GM23338 (cell line): ENCODE data around the gene RASSF7. TPM values are rescaled to one million over a fixed set of nuclear protein-coding genes. Genes with fewer than 3 reads are reported as not detected.

Experiments used
- ATAC-seq: fragments of 200-7000 bp; cut with Tn5 transposase; 3 replicates; pipeline ENCODE4 v1.9.1; 2020
- DNase-seq: peaks from one replicate; pipeline ENCODE4 v3.0.0-alpha.2; 2015; ENCODE audit warnings: low spot score
- H2AFZ ChIP-seq: fragments of 200-600 bp; sonication (generic); 2 replicates; pipeline ENCODE4 v1.8.0; 2016; ENCODE audit warnings: antibody characterized with exemption, mild to moderate bottlenecking, moderate library complexity
- H3F3A ChIP-seq: fragments of 200-600 bp; sonication (generic); replicated peaks from 2 replicates; pipeline ENCODE4 v1.8.0; 2017; ENCODE audit warnings: antibody characterized with exemption, mixed run types, low read depth
- H3K27ac ChIP-seq: fragments of 200-600 bp; sonication (generic); 2 replicates; pipeline ENCODE4 v1.6.1; 2016; ENCODE audit warnings: low read depth
- H3K27me3 ChIP-seq: fragments of 200-600 bp; sonication (generic); 2 replicates; pipeline ENCODE4 v1.8.0; 2016; ENCODE audit warnings: mild to moderate bottlenecking, mixed run types, moderate library complexity; ENCODE audit not compliant: insufficient read depth
- H3K36me3 ChIP-seq: fragments of 200-600 bp; sonication (generic); 2 replicates; pipeline ENCODE4 v1.8.0; 2016; ENCODE audit warnings: mild to moderate bottlenecking; ENCODE audit not compliant: insufficient read depth
- H3K4me1 ChIP-seq: fragments of 200-600 bp; sonication (generic); 2 replicates; pipeline ENCODE4 v1.8.0; 2016; ENCODE audit warnings: mild to moderate bottlenecking, moderate library complexity; ENCODE audit not compliant: insufficient read depth
- H3K4me2 ChIP-seq: fragments of 200-600 bp; sonication (generic); 2 replicates; pipeline ENCODE4 v1.7.1; 2017; ENCODE audit warnings: mixed run types
- H3K4me3 ChIP-seq: fragments of 200-600 bp; sonication (generic); 2 replicates; pipeline ENCODE4 v1.6.1; 2016; ENCODE audit warnings: mixed run types
- H3K79me2 ChIP-seq: fragments of 200-600 bp; sonication (generic); replicated peaks from 2 replicates; pipeline ENCODE4 v1.8.0; 2017; ENCODE audit warnings: mild to moderate bottlenecking; ENCODE audit not compliant: insufficient read depth
- H3K9me2 ChIP-seq: fragments of 200-600 bp; sonication (generic); 2 replicates; pipeline ENCODE4 v1.8.0; 2017; ENCODE audit not compliant: insufficient read depth
- H4K20me1 ChIP-seq: fragments of 200-600 bp; sonication (generic); replicated peaks from 2 replicates; pipeline ENCODE4 v1.8.0; 2017; ENCODE audit warnings: mild to moderate bottlenecking; ENCODE audit not compliant: insufficient read depth
- H3K27ac Mint-ChIP-seq: 2 replicates; pipeline ENCODE4 v1.8.0; 2020; ENCODE audit warnings: inconsistent platforms, mild to moderate bottlenecking, moderate library complexity, mixed read lengths
- H3K27me3 Mint-ChIP-seq: 3 replicates; pipeline ENCODE4 v1.8.0; 2022; ENCODE audit warnings: low read depth, mild to moderate bottlenecking, moderate library complexity, mixed read lengths, inconsistent platforms; ENCODE audit not compliant: insufficient read depth, poor library complexity
- H3K36me3 Mint-ChIP-seq: 3 replicates; pipeline ENCODE4 v1.8.0; 2021; ENCODE audit warnings: low read depth, mild to moderate bottlenecking, inconsistent platforms, moderate library complexity, mixed read lengths
- H3K4me1 Mint-ChIP-seq: 3 replicates; pipeline ENCODE4 v1.8.0; 2020; ENCODE audit warnings: mild to moderate bottlenecking, inconsistent platforms, mixed read lengths
- H3K4me3 Mint-ChIP-seq: 3 replicates; pipeline ENCODE4 v1.8.0; 2021; ENCODE audit warnings: moderate library complexity, mild to moderate bottlenecking, inconsistent platforms, mixed read lengths
- H3K9me3 Mint-ChIP-seq: 3 replicates; pipeline ENCODE4 v1.8.0; 2020; ENCODE audit warnings: moderate library complexity, mild to moderate bottlenecking, inconsistent platforms, mixed read lengths
- CREB1 ChIP-seq: fragments of 250-450 bp; sonication (Bioruptor Pico); IDR thresholded peaks from 2 replicates; pipeline ENCODE4 v1.5.0; 2020; ENCODE audit warnings: low read depth, mild to moderate bottlenecking, moderate library complexity
- ETS1 ChIP-seq: IDR thresholded peaks from 2 replicates; pipeline ENCODE4 v1.6.1; 2016; ENCODE audit warnings: antibody characterized with exemption
- EZH2phosphoT487 ChIP-seq: fragments of 200-600 bp; sonication (generic); IDR thresholded peaks from one replicate; pipeline ENCODE4 v1.8.1; 2018; ENCODE audit warnings: antibody characterized with exemption; ENCODE audit not compliant: unreplicated experiment
- REST ChIP-seq: IDR thresholded peaks from one replicate; pipeline ENCODE4 v1.6.1; 2018; ENCODE audit warnings: antibody characterized with exemption; ENCODE audit not compliant: unreplicated experiment
- ZNF462 ChIP-seq: fragments of 250-450 bp; sonication (Bioruptor Pico); IDR thresholded peaks from 2 replicates; pipeline ENCODE4 v1.5.0; 2020; ENCODE audit warnings: mild to moderate bottlenecking, moderate library complexity
- polyA plus RNA-seq: library from polyadenylated mRNA; unstranded; fragments of >200 nt; fragmentation: Nextera tagmentation; extraction: Ambion mirVana; gene quantifications from 2 replicates; pipeline ENCODE4 v1.2.1, GENCODE V29; 2016
- total RNA-seq: library from RNA; depleted of rRNA; stranded (reverse); fragments of >200 nt; shearing (Covaris generic); gene quantifications from 2 replicates; pipeline ENCODE4 v1.2.3, GENCODE V29; 2014

Gene RASSF7
- total and polyA plus RNA-seq, 2 experiments from 2014 or later: 39.6 to 64.8 TPM

GRCh38 chr11:540583-541432, 20.0 kb upstream of the RASSF7 start:
- no peak overlapping the region for H3K4me2 ChIP-seq
- H3K27me3 Mint-ChIP-seq: peaks cover 23% of the 10 kb centered on the region
- H3K36me3 ChIP-seq: no peaks in the 10 kb centered on the region
- no peak overlapping the region for H2AFZ ChIP-seq
- H3K4me3 Mint-ChIP-seq: no peak overlapping the region
- no peaks in the 10 kb centered on the region for H3K79me2 ChIP-seq
- no peaks in the 10 kb centered on the region for H4K20me1 ChIP-seq
- H3K9me3 Mint-ChIP-seq: peaks cover 2% of the 10 kb centered on the region; the same call in 2 of the 3 replicates
- H3K27ac ChIP-seq: no peak overlapping the region
- H3K4me1 Mint-ChIP-seq: peaks cover 3% of the 10 kb centered on the region; the same call in 2 of the 3 replicates
- H3K36me3 Mint-ChIP-seq: peaks cover 5% of the 10 kb centered on the region
- no peaks in the 10 kb centered on the region; the same call in 1 of the 2 replicates for H3K4me1 ChIP-seq
- H3K4me3 ChIP-seq: no peak overlapping the region
- no peaks in the 10 kb centered on the region for H3K9me2 ChIP-seq
- peaks cover 11% of the 10 kb centered on the region for H3F3A ChIP-seq
- TF ChIP-seq ETS1: no peak
- H3K27me3 ChIP-seq: peaks cover 17% of the 10 kb centered on the region; the same call in 1 of the 2 replicates
- H3K27ac Mint-ChIP-seq: no peak overlapping the region
- ATAC-seq (no peak), DNase-seq (no peak)

- H3K4me3 Mint-ChIP-seq: no peak overlapping the region
- Histone ChIP-seq H3K4me3 (no peak overlapping the region), H3K4me1 (no peaks in the 10 kb centered on the region; the same call in 1 of the 2 replicates), H2AFZ (no peak overlapping the region), H3K36me3 (no peaks in the 10 kb centered on the region), H4K20me1 (no peaks in the 10 kb centered on the region), H3K79me2 (no peaks in the 10 kb centered on the region), H3K4me2 (no peak overlapping the region), H3K27me3 (peaks cover 13% of the 10 kb centered on the region; the same call in 1 of the 2 replicates), H3F3A (peaks cover 6% of the 10 kb centered on the region), H3K27ac (no peak overlapping the region), H3K9me2 (no peaks in the 10 kb centered on the region)
- DNase-seq (no peak), ATAC-seq (no peak)
- H3K27me3 Mint-ChIP-seq: peaks cover 23% of the 10 kb centered on the region
- peaks cover 3% of the 10 kb centered on the region; the same call in 2 of the 3 replicates for H3K36me3 Mint-ChIP-seq
- H3K9me3 Mint-ChIP-seq: no peaks in the 10 kb centered on the region
- H3K4me1 Mint-ChIP-seq: no peaks in the 10 kb centered on the region; the same call in 2 of the 3 replicates
- H3K27ac Mint-ChIP-seq: no peak overlapping the region
- TF ChIP-seq ZNF462 (CRISPR knock-in tag) (no peak), CREB1 (CRISPR knock-in tag) (no peak), REST (no peak), EZH2phosphoT487 (no peak), ETS1 (no peak)
Measured at GRCh38 chr11:541433-541885, 19.3 kb upstream of the RASSF7 start.
